Peyer's patch (tissue), 4 donors: ENCODE measurements around the gene TP73. TPM values are rescaled to one million over a fixed set of nuclear protein-coding genes. Genes with fewer than 3 reads are reported as not detected.

Source experiments
- DNase-seq, 3 donors: peaks; one replicate each; pipeline ENCODE4 v3.0.0-alpha.2; 2017 to 2019
- H3K27ac ChIP-seq, 4 donors: fragments of 200-600 bp; sonication (generic); one replicate each; pipeline ENCODE4 v1.5.1; 2016 to 2019
- H3K27me3 ChIP-seq, 2 donors: fragments of 200-600 bp; sonication (generic); one replicate each; pipeline ENCODE4 v1.5.1; 2019
- H3K36me3 ChIP-seq, 3 donors: fragments of 200-600 bp; sonication (generic); one replicate each; pipeline ENCODE4 v1.5.1; 2016 to 2019
- H3K4me1 ChIP-seq, 4 donors: fragments of 200-600 bp; sonication (generic); one replicate each; pipeline ENCODE4 v1.5.1; 2016 to 2019
- H3K4me3 ChIP-seq, 4 donors: fragments of 200-600 bp; sonication (generic); 1 replicate in 3 of 4; 2 replicates in 1 of 4; pipeline ENCODE4 v1.5.1; 2016 to 2019; ENCODE audit warnings: mild to moderate bottlenecking in 1 of 4
- H3K9me3 ChIP-seq, 4 donors: fragments of 200-600 bp; sonication (generic); one replicate each; pipeline ENCODE4 v1.5.1; 2016 to 2019; ENCODE audit warnings: mild to moderate bottlenecking in 1 of 4
- POLR2A ChIP-seq, 2 donors: fragments of 450-650 bp; IDR thresholded peaks; one replicate each; pipeline ENCODE4 v1.5.1; 2017; ENCODE audit warnings: antibody characterized with exemption in 2 of 2, mild to moderate bottlenecking in 2 of 2, moderate library complexity in 2 of 2
- total RNA-seq, 4 donors: library from RNA; depleted of rRNA; stranded (reverse); fragments of >200 nt; gene quantifications; one replicate each; pipeline ENCODE4 v1.1.0, GENCODE V29; 2016
- TF ChIP-seq, protein P1 (sequence below), 6 experiments: fragments of 450-650 bp in 4 of 6; fragments of 200-600 bp in 2 of 6; sonication (generic) in 1 of 6; IDR thresholded peaks; one replicate each; pipeline ENCODE4 v1.5.1; 2017 to 2019; ENCODE audit warnings: antibody characterized with exemption in 6 of 6, mild to moderate bottlenecking in 3 of 6, moderate library complexity in 1 of 6

TP73 gene
- total RNA-seq, 4 donors from 2014 or later = 0.38 TPM; not detected in 3

DNA sequence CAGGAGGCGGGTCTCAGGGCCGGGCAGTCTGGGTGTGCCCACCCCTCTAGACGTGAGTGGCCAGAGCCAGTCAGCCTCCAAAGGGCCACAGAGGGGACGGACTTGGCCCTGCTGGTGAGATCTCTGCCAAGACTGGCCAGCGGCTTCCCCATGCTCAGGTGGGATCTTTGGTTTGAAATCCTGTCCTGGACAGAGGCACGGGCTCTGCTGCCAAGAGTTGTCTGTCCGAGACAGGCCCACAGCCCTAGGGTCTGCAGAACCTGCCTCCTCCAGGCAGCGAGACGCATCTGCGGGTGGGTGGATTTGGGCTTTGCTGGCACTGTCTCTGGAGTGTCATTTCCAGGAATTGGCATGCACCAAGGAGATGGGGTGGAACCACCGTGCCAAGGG, 55.6 kb downstream of the TP73 start:
- H3K27ac ChIP-seq = no peak overlapping the region
- H3K4me3 ChIP-seq = no peak overlapping the region
- no peak for TF ChIP-seq POLR2A (IDR thresholded peaks at IDR 0.05)
- TF ChIP-seq, protein P1, sequence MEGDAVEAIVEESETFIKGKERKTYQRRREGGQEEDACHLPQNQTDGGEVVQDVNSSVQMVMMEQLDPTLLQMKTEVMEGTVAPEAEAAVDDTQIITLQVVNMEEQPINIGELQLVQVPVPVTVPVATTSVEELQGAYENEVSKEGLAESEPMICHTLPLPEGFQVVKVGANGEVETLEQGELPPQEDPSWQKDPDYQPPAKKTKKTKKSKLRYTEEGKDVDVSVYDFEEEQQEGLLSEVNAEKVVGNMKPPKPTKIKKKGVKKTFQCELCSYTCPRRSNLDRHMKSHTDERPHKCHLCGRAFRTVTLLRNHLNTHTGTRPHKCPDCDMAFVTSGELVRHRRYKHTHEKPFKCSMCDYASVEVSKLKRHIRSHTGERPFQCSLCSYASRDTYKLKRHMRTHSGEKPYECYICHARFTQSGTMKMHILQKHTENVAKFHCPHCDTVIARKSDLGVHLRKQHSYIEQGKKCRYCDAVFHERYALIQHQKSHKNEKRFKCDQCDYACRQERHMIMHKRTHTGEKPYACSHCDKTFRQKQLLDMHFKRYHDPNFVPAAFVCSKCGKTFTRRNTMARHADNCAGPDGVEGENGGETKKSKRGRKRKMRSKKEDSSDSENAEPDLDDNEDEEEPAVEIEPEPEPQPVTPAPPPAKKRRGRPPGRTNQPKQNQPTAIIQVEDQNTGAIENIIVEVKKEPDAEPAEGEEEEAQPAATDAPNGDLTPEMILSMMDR (IDR thresholded peaks at IDR 0.05) = no peak
- H3K9me3 ChIP-seq = no peaks in the 10 kb centered on the region
- H3K36me3 ChIP-seq = no peaks in the 10 kb centered on the region
- DNase-seq = no peak
- H3K4me1 ChIP-seq = no peaks in the 10 kb centered on the region
- H3K27me3 ChIP-seq = no peaks in the 10 kb centered on the region

DNA sequence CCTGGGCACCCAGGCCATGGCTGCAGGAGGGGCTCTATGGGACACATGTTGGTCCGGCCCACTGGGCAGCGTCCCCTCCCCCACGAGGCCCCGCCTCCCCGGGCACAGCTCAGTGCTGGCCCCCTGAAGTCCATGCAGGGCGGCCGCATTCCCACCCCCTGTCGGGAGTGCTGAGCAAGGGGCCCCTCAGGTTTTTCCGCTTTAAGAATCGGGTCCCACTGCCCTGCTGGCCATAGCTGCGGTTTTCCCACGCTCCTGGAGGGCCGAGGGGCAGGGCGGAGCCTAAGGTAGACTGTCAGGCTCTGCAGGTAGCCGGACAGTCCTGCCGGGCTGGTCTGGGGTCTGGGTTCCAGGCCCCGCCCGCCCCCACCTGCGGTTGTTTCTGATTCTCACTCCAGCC, 56.5 kb downstream of the TP73 start:
- Histone ChIP-seq H3K36me3 (no peaks in the 10 kb centered on the region), H3K4me1 (no peaks in the 10 kb centered on the region), H3K27me3 (no peaks in the 10 kb centered on the region), H3K9me3 (no peaks in the 10 kb centered on the region), H3K27ac (no peak overlapping the region), H3K4me3 (no peak overlapping the region)
- no peak for DNase-seq
- TF ChIP-seq, protein P1 (IDR thresholded peaks at IDR 0.05) = no peak
- TF ChIP-seq POLR2A (IDR thresholded peaks at IDR 0.05) = no peak

DNA sequence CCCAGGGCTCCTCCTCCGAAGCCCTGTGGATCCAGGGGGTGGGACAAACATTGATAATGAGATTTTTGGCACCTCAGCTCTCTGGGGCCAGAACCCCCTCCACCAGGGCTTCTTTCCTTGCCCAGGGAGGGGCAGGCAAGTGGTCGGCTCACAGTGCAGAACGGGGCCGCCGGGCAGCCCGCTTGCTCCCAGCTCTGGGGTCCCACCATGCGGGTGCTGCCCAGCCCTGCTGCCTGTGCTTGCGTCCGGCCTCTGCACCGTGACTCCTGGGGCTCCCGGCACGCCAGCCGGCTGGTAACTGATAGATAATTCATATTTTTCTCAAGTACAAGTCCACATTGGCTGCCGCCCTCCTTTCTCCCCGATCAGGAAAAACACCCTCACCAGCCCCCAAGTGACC, 57.9 kb downstream of the TP73 start:
- Histone ChIP-seq H3K27me3 (no peaks in the 10 kb centered on the region), H3K27ac (no peak overlapping the region), H3K4me1 (no peaks in the 10 kb centered on the region), H3K4me3 (no peak overlapping the region), H3K36me3 (no peaks in the 10 kb centered on the region), H3K9me3 (no peaks in the 10 kb centered on the region)
- TF ChIP-seq, protein P1 (IDR thresholded peaks at IDR 0.05) = no peak
- no peak for TF ChIP-seq POLR2A (IDR thresholded peaks at IDR 0.05)
- DNase-seq = no peak

DNA sequence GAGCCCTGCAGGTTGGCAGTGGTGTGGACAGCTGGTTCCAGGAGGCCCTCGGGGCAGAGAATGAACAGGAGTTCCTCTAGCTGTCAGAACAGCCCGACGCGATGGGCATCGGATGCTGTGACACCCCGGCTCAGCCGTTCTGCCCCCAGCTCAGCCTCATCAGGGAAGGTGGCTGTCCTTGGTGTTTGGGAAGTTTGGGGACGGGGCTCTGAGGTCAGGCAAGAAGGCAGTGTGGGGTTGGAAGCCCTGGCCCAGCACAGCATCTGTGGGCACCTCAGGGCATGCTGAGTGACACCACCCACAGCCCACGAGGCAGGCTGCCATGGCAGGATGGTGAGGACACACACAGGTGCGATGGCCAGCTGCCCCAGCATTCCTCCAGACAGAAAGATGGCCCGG, 59.1 kb downstream of the TP73 start:
- Histone ChIP-seq H3K4me3 (no peak overlapping the region), H3K27me3 (no peaks in the 10 kb centered on the region), H3K27ac (no peak overlapping the region), H3K4me1 (no peaks in the 10 kb centered on the region), H3K9me3 (no peaks in the 10 kb centered on the region), H3K36me3 (no peaks in the 10 kb centered on the region)
- TF ChIP-seq, protein P1 (IDR thresholded peaks at IDR 0.05) = no peak
- no peak for TF ChIP-seq POLR2A (IDR thresholded peaks at IDR 0.05)
- no peak for DNase-seq

DNA sequence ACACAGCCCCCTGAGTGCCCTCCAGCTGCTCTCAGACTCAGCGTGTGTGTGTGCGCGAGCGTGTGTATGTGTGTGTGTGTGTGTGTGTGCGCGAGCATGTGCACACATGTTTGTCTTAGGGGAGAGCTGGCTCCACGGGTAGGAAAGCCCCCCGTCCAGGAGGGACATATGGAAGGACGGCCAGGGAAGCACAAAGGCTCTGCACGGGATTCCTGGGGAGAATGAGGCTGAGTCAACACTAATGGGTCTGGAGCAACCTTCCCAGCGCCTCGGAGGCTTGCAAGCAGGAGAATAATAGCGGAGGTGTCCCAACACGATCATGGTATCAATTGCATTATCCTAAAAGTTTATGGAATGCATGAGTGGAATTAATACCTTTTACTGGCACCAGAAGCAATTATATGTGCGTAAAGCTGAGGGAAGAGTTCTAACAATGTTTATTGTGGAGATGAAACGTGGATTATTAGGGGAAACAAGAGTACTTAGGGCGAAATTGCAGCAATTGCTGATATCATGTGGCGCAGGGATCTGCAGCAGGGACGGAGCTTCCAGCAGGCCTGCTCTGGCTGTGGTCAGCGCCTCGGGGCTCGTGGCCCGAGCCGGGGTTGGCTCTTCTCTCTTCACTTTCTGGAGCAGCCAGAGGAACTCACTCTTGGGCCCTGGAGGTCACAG, 59.6 kb downstream of the TP73 start:
- H3K4me3 ChIP-seq = no peak overlapping the region
- no peaks in the 10 kb centered on the region for H3K9me3 ChIP-seq
- no peaks in the 10 kb centered on the region for H3K36me3 ChIP-seq
- TF ChIP-seq POLR2A (IDR thresholded peaks at IDR 0.05) = no peak
- TF ChIP-seq, protein P1 (IDR thresholded peaks at IDR 0.05) = no peak
- no peak for DNase-seq
- no peaks in the 10 kb centered on the region for H3K27me3 ChIP-seq
- H3K27ac ChIP-seq = no peak overlapping the region
- no peaks in the 10 kb centered on the region for H3K4me1 ChIP-seq
